Measurements from ENCODE around the gene SPTBN4. TPM values are rescaled to one million over a fixed set of nuclear protein-coding genes. Genes with fewer than 3 reads are reported as not detected.

The SPTBN4 gene
- total RNA-seq, 1 donor from 2014 or later: 0.17 TPM

- H3K4me3 ChIP-seq (ENCODE audit: low read depth, low read length): no peak overlapping the region
- peak; percentile 49 for TF ChIP-seq CTCF (conservative IDR thresholded peaks at IDR 0.05; ENCODE audit: low read depth, low read length)
- DNase-seq (ENCODE audit: low read depth): no peak
Measured at GRCh38 chr19:40584007-40584406, 117.2 kb downstream of the SPTBN4 start.

- no peak overlapping the region for H3K4me3 ChIP-seq (ENCODE audit: low read depth, low read length)
- TF ChIP-seq CTCF (conservative IDR thresholded peaks at IDR 0.05; ENCODE audit: low read depth, low read length): no peak
- no peak for DNase-seq (ENCODE audit: low read depth)
Measured at GRCh38 chr19:40585241-40585981, 118.6 kb downstream of the SPTBN4 start.

- no peak for DNase-seq (ENCODE audit: low read depth)
- H3K4me3 ChIP-seq (ENCODE audit: low read depth, low read length): no peak overlapping the region
- no peak for TF ChIP-seq CTCF (conservative IDR thresholded peaks at IDR 0.05; ENCODE audit: low read depth, low read length)
Measured at GRCh38 chr19:40585982-40586422, 119.2 kb downstream of the SPTBN4 start.

GRCh38 chr19:40586611-40587010 lies 119.8 kb downstream of the SPTBN4 start:
- DNase-seq (ENCODE audit: low read depth): no peak
- no peak overlapping the region for H3K4me3 ChIP-seq (ENCODE audit: low read depth, low read length)
- TF ChIP-seq CTCF (conservative IDR thresholded peaks at IDR 0.05; ENCODE audit: low read depth, low read length): no peak

- DNase-seq (ENCODE audit: low read depth): no peak
- no peak for TF ChIP-seq CTCF (conservative IDR thresholded peaks at IDR 0.05; ENCODE audit: low read depth, low read length)
- H3K4me3 ChIP-seq (ENCODE audit: low read depth, low read length): no peak overlapping the region
Measured at GRCh38 chr19:40588110-40588854, 121.5 kb downstream of the SPTBN4 start.

- H3K4me3 ChIP-seq (ENCODE audit: low read depth, low read length): no peak overlapping the region
- no peak for DNase-seq (ENCODE audit: low read depth)
- no peak for TF ChIP-seq CTCF (conservative IDR thresholded peaks at IDR 0.05; ENCODE audit: low read depth, low read length)
Measured at GRCh38 chr19:40588926-40589569, 122.2 kb downstream of the SPTBN4 start.

Data from epithelial cell of proximal tubule (primary cell).